Transverse colon (tissue), 4 donors: Measurements from ENCODE around the gene PDE1C. TPM values are rescaled to one million over a fixed set of nuclear protein-coding genes. Genes with fewer than 3 reads are reported as not detected.

Source experiments
- DNase-seq: peaks from one replicate; pipeline ENCODE4 v3.0.0-alpha.2; 2019
- H3K27ac ChIP-seq, 4 donors: fragments of 200-600 bp; sonication (generic); 2 replicates each; pipeline ENCODE4 v1.5.1; 2016 to 2018; ENCODE audit warnings: inconsistent platforms in 4 of 4
- H3K27me3 ChIP-seq: fragments of 200-600 bp; sonication (generic); 2 replicates; pipeline ENCODE4 v1.5.1; 2017; ENCODE audit warnings: inconsistent platforms
- H3K36me3 ChIP-seq, 4 donors: fragments of 200-600 bp; sonication (generic); 2 replicates each; pipeline ENCODE4 v1.5.1; 2017 to 2019; ENCODE audit warnings: inconsistent platforms in 4 of 4
- H3K4me1 ChIP-seq, 4 donors: fragments of 200-600 bp; sonication (generic); 2 replicates each; pipeline ENCODE4 v1.5.1; 2017 to 2020; ENCODE audit warnings: inconsistent platforms in 4 of 4
- H3K4me3 ChIP-seq, 4 donors: fragments of 200-600 bp; sonication (generic); 1 replicate in 1 of 4; 2 replicates in 3 of 4; pipeline versions ENCODE4 v1.5.1 to v1.6.1; 2017 to 2019; ENCODE audit warnings: inconsistent platforms in 4 of 4
- H3K9me3 ChIP-seq, 2 donors: fragments of 200-600 bp; sonication (generic); 2 replicates each; pipeline ENCODE4 v1.5.1; 2017 to 2019; ENCODE audit warnings: inconsistent platforms in 2 of 2
- CTCF ChIP-seq, 5 experiments: fragments of 200-600 bp in 3 of 5; fragments of 450-650 bp in 2 of 5; sonication (generic) in 3 of 5; IDR thresholded peaks; 1 replicate in 2 of 5; 2 replicates in 3 of 5; pipeline ENCODE4 v1.5.1; 2016 to 2017; ENCODE audit warnings: antibody characterized with exemption in 5 of 5, inconsistent platforms in 3 of 5, mild to moderate bottlenecking in 2 of 5, moderate library complexity in 1 of 5
- EP300 ChIP-seq: sonication (generic); formaldehyde crosslinking; IDR thresholded peaks from one replicate; pipeline ENCODE4 v1.6.1; 2017; ENCODE audit warnings: antibody characterized with exemption, low read depth
- POLR2A ChIP-seq: fragments of 450-650 bp; IDR thresholded peaks from one replicate; pipeline ENCODE4 v1.6.1; 2016; ENCODE audit warnings: antibody characterized with exemption, mild to moderate bottlenecking, moderate library complexity
- POLR2AphosphoS5 ChIP-seq, 3 donors: sonication (generic); formaldehyde crosslinking; IDR thresholded peaks; one replicate each; pipeline ENCODE4 v1.6.1; 2016; ENCODE audit warnings: antibody characterized with exemption in 3 of 3
- WGBS, 2 donors: methylation state at CpG; one replicate each; pipeline ENCODE4 v1.1.5; 2018; ENCODE audit warnings: low coverage in 1 of 2; 5-methylcytosine and 5-hydroxymethylcytosine counted together
- in situ Hi-C, 4 donors: fragments of 200-750 bp; cut with MboI; loops; one replicate each; pipeline versions ENCODE4 v1.15.0 to v1.15.1; 2017; ENCODE audit warnings: low sequenced_read_pairs in 3 of 4, low pct_ligation_motif_present in 1 of 4, low pct_unique_long_range_greater_than_20kb in 1 of 4
- intact Hi-C: fragments of 100-400 bp; cut with DNase I; formaldehyde crosslinking; loops from one replicate; pipeline ENCODE4 v1.15.1; 2023; ENCODE audit warnings: low total_unique reads
- total RNA-seq, 4 donors: library from RNA; depleted of rRNA; stranded (reverse); fragments of >200 nt; gene quantifications; one replicate each; pipeline ENCODE4 v1.1.0, GENCODE V29; 2016

Gene PDE1C
- total RNA-seq, 4 donors from 2014 or later: 1.5 to 8.4 (median 2.9) TPM

GRCh38 chr7:32037650-32038198, 32.5 kb downstream of the PDE1C start:
- H3K27me3 ChIP-seq: no peaks in the 10 kb centered on the region
- no peak overlapping the region for H3K4me3 ChIP-seq
- H3K4me1 ChIP-seq: no peaks in the 10 kb centered on the region
- in situ Hi-C loops: no loop called here
- TF ChIP-seq CTCF (IDR thresholded peaks at IDR 0.05): no peak
- TF ChIP-seq POLR2A: no peak
- no peak for TF ChIP-seq EP300
- no peak for TF ChIP-seq POLR2AphosphoS5 (IDR thresholded peaks at IDR 0.05)
- no peak for DNase-seq
- no peak overlapping the region for H3K27ac ChIP-seq
- H3K36me3 ChIP-seq: no peaks in the 10 kb centered on the region
- intact Hi-C loops: no loop called here
- no peaks in the 10 kb centered on the region for H3K9me3 ChIP-seq

- H3K9me3 ChIP-seq: no peaks in the 10 kb centered on the region
- intact Hi-C loops (no loop called here), in situ Hi-C loops (no loop called here)
- WGBS, 2 donors: 57 to 60% methylated on average over 1 to 2 of the region's 2 CpGs
- H3K27me3 ChIP-seq: no peaks in the 10 kb centered on the region
- DNase-seq: no peak
- no peaks in the 10 kb centered on the region for H3K36me3 ChIP-seq
- H3K4me3 ChIP-seq: no peak overlapping the region
- no peak for TF ChIP-seq POLR2A
- TF ChIP-seq POLR2AphosphoS5 (IDR thresholded peaks at IDR 0.05): no peak
- TF ChIP-seq EP300: no peak
- no peak for TF ChIP-seq CTCF (IDR thresholded peaks at IDR 0.05)
- H3K4me1 ChIP-seq: no peaks in the 10 kb centered on the region
- H3K27ac ChIP-seq: no peak overlapping the region
Observed at GRCh38 chr7:32036557-32036956, 33.6 kb downstream of the PDE1C start.

GRCh38 chr7:32034052-32034451, 36.2 kb downstream of the PDE1C start:
- Histone ChIP-seq H3K36me3 (no peaks in the 10 kb centered on the region), H3K27me3 (no peaks in the 10 kb centered on the region), H3K9me3 (no peaks in the 10 kb centered on the region), H3K27ac (no peak overlapping the region), H3K4me3 (no peak overlapping the region), H3K4me1 (no peaks in the 10 kb centered on the region)
- in situ Hi-C loops: no loop called here
- WGBS, 2 donors: 55 to 83% methylated on average over 2 of the region's 2 CpGs
- TF ChIP-seq CTCF (IDR thresholded peaks at IDR 0.05) (no peak), POLR2AphosphoS5 (IDR thresholded peaks at IDR 0.05) (no peak), POLR2A (no peak), EP300 (no peak)
- no peak for DNase-seq
- intact Hi-C loops: no loop called here

GRCh38 chr7:32033006-32033405, 37.2 kb downstream of the PDE1C start:
- TF ChIP-seq POLR2A (no peak), POLR2AphosphoS5 (IDR thresholded peaks at IDR 0.05) (no peak), EP300 (no peak), CTCF (IDR thresholded peaks at IDR 0.05) (no peak)
- DNase-seq: no peak
- no peaks in the 10 kb centered on the region for H3K9me3 ChIP-seq
- no peak overlapping the region for H3K4me3 ChIP-seq
- H3K4me1 ChIP-seq: no peaks in the 10 kb centered on the region
- in situ Hi-C loops: no loop called here
- no peak overlapping the region for H3K27ac ChIP-seq
- H3K27me3 ChIP-seq: no peaks in the 10 kb centered on the region
- H3K36me3 ChIP-seq: no peaks in the 10 kb centered on the region
- 83% methylated on average over 3 of the region's 3 CpGs; no CpG with 5 or more reads in 1 of the 2 donors for WGBS, 2 donors
- intact Hi-C loops: no loop called here
